Loucy (cell line): Measurements from ENCODE around the gene STK4.

ENCODE experiments used
- EZH2phosphoT487 ChIP-seq: fragments of 200-600 bp; IDR thresholded peaks from 2 replicates; pipeline ENCODE4 v1.6.1; 2018; ENCODE audit warnings: antibody characterized with exemption, mild to moderate bottlenecking, moderate library complexity, borderline replicate concordance
- TF ChIP-seq, protein P1 (sequence below): fragments of 200-600 bp; sonication (generic); conservative IDR thresholded peaks from 2 replicates; pipeline ENCODE4 v1.5.1; 2014; ENCODE audit warnings: mild to moderate bottlenecking, antibody characterized with exemption, low read length

DNA sequence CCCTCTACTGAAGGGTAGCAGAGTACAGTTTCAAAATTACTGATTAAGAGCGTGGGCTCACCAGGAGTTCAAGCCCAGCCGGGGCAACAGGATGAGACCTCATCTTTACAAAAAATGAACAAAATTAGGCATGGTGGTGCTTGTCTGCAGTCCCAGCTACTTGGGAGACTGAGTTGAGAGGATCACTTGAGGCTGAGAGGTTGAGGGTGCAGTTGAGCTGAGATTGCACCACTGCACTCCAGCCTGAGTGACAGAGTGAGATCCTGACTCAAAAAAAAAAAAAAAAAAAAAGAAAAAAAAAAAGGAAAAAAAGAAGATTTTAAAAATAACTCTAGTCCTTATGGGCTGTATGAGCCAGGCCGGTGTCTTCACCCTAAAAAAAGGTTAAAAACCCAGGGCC lies 37.7 kb upstream of the STK4 start:
- TF ChIP-seq, protein P1, sequence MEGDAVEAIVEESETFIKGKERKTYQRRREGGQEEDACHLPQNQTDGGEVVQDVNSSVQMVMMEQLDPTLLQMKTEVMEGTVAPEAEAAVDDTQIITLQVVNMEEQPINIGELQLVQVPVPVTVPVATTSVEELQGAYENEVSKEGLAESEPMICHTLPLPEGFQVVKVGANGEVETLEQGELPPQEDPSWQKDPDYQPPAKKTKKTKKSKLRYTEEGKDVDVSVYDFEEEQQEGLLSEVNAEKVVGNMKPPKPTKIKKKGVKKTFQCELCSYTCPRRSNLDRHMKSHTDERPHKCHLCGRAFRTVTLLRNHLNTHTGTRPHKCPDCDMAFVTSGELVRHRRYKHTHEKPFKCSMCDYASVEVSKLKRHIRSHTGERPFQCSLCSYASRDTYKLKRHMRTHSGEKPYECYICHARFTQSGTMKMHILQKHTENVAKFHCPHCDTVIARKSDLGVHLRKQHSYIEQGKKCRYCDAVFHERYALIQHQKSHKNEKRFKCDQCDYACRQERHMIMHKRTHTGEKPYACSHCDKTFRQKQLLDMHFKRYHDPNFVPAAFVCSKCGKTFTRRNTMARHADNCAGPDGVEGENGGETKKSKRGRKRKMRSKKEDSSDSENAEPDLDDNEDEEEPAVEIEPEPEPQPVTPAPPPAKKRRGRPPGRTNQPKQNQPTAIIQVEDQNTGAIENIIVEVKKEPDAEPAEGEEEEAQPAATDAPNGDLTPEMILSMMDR = no peak
- TF ChIP-seq EZH2phosphoT487 = no peak
